Thyroid gland (tissue), 4 donors: Measurements from ENCODE around the gene KMT2B.

Experiments
- POLR2A ChIP-seq, 2 donors: fragments of 450-650 bp; IDR thresholded peaks; one replicate each; pipeline ENCODE4 v1.6.1; 2017; ENCODE audit warnings: antibody characterized with exemption in 2 of 2, mild to moderate bottlenecking in 2 of 2, moderate library complexity in 1 of 2
- TF ChIP-seq, protein P1 (sequence below), 6 experiments: fragments of 200-600 bp in 3 of 6; fragments of 450-650 bp in 3 of 6; sonication (generic) in 3 of 6; IDR thresholded peaks; one replicate each; pipeline ENCODE4 v1.5.1; 2016 to 2019; ENCODE audit warnings: antibody characterized with exemption in 6 of 6, mild to moderate bottlenecking in 2 of 6, inconsistent platforms in 1 of 6, moderate library complexity in 1 of 6

DNA sequence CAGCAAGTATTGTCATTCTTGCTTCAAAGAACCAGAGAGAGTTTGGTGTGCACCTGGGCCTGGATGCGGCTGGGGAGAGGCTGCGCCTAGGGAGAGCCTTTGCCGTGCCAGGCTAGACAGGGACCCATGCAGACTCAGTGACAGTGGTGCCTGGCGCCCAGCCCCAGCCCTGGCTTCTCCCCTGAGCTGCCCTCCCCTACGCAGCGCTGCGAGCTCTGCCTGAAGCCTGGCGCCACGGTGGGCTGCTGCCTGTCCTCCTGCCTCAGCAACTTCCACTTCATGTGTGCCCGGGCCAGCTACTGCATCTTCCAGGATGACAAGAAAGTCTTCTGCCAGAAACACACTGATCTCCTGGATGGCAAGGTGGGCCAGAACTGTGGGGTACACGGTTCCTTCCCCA is 12.0 kb downstream of the KMT2B start:
- TF ChIP-seq, protein P1, sequence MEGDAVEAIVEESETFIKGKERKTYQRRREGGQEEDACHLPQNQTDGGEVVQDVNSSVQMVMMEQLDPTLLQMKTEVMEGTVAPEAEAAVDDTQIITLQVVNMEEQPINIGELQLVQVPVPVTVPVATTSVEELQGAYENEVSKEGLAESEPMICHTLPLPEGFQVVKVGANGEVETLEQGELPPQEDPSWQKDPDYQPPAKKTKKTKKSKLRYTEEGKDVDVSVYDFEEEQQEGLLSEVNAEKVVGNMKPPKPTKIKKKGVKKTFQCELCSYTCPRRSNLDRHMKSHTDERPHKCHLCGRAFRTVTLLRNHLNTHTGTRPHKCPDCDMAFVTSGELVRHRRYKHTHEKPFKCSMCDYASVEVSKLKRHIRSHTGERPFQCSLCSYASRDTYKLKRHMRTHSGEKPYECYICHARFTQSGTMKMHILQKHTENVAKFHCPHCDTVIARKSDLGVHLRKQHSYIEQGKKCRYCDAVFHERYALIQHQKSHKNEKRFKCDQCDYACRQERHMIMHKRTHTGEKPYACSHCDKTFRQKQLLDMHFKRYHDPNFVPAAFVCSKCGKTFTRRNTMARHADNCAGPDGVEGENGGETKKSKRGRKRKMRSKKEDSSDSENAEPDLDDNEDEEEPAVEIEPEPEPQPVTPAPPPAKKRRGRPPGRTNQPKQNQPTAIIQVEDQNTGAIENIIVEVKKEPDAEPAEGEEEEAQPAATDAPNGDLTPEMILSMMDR (IDR thresholded peaks at IDR 0.05), result no peak
- TF ChIP-seq POLR2A (IDR thresholded peaks at IDR 0.05), result no peak
